MV-4-11 (cell line): Measurements from ENCODE around the gene LIN7A.

ENCODE experiments used
- DNase-seq: peaks from one replicate; lab custom pipeline; 2025; lab: John Stamatoyannopoulos, UW

Gene LIN7A

GRCh38 chr12:80749456-80749855 is 188.3 kb downstream of the LIN7A start:
- no peak for DNase-seq

GRCh38 chr12:80747800-80748199 is 189.9 kb downstream of the LIN7A start:
- no peak for DNase-seq

- no peak for DNase-seq
Observed at GRCh38 chr12:80745851-80746505, 191.8 kb downstream of the LIN7A start.
